HG03575 (cell line): ENCODE measurements around the gene DEDD2.

Source experiments
- ATAC-seq: cut with Tn5 transposase; IDR thresholded peaks from one replicate; pipeline ENCODE4 v1.9.1; 2021; ENCODE audit not compliant: unreplicated experiment, insufficient number of reproducible peaks, low FRiP score; ENCODE audit errors: extremely low read depth

Gene DEDD2

DNA sequence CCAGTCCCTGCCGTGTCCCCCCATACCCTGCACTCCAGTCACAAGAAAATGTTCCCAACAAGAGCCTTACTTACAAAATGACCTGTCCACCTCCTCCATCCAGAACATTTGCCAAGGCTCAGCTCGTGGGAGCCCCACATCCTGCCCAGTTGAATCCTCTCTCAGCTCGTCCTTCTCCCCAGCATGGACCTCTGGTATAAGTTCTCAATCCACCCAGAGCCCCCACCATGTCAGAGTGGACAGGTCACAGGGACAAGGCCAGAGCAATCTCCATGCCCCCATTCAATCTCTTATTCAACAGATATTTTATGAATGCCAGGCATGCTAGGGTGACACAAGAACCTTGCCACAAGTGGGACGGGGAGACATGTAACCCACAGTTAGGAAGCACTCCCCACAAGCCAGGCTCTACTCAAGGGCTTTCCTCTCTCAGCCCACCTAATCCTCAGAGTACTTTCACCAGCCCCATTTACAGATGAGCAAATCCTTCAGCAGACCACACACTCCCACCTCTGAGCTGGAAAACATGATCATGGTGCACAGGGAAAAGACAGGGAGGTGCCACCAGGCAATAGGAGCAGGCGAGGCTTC is 15.1 kb downstream of the DEDD2 start:
- ATAC-seq = no peak

DNA sequence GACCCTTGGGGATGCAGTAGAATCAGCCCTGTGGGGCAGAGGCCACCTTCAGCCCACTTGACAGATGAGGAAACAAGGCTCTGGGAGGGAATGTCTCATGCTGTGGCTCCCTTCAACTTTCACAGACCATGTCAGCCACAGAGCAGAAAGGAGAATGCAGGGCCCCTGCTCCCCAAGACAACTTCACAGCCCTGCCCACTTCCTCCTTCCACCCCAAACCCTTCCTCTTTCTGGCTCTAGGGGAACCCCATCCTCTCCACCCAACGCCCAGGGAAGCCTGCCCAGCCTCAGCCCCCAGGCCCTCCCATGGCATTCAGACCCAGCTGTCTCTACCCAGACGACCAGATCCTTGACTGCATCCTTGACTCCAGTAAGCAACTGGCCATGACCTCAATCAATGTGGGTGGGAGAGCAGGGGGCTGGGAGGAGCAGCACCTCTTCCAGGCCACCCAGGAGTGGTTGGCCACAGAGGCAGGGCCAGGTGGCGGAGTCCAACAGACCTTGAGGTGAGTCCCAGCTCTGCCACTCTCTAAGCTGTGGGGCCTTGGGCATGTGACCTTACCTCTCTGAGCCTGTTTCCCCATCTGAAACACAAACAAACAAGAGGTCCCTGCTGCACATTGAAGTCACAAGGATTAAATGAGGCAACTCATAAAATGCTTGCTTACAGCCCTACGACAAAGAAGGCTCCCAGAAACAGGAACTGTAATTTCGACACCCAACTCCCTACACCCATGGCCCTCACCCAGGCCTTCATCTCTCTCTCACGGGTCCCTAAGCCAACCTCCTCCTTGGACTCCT is 15.8 kb downstream of the DEDD2 start:
- ATAC-seq = no peak

DNA sequence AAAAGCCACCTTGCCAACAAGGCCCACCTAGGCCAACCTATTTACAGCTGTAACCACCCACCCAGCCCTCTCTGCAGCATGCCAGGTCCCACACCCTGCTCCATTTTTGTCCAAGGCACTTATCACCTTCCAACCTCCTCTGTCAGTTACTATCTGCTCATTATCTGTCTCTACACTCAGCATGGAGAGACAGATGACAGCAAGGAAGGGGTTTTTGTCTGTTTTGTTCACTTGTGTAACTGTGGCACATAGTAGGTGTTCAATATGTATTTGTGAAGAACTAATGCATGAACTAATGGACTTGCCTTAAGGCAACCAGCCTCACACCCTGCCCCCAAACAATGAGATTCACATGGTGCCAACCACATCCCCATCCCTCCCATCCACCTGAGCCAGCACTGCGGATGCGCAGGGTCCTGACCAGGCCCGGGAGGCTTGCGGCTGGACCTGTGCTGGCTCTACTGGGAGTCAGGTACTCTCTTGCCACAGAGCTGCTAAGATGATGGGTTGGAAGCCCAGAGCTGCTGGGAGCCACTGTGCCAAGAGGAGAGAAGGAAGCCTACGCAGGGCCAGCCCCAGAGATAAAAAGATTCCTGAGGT is 17.3 kb downstream of the DEDD2 start:
- no peak for ATAC-seq

DNA sequence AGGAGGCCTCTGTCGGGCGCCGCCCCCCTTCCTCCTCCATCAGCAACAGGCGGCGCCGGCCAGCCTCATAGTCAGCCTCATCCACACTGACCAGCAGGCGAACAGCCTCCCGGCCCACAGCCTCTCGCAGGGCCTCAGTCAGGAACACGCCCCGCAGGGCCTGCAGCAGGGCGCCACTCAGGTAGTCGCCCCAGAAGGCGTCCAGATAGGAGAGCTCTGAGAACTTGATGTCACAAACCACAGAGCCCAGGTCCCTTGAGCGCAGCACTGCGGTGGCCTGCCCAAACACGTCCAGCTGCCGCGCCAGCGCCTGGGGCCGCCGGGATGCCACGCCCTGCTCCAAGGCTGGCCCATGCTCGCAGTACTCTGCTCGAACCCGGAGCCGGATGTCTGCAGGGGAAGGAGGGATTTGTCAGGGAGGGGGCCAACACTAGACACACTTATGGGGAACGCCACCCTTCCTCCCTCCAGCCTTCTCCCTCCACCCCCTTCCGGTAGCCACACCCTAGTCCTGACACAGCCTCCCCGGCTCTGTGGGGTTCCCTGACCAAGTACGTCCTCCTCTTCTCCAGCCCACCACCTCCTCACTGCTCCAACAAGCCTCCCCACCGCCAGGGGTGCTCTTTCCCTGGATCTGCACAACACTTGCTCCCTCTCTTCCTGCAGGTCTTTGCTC is 17.9 kb downstream of the DEDD2 start:
- no peak for ATAC-seq

GRCh38 chr19:42198676-42199439 is 18.6 kb downstream of the DEDD2 start:
- ATAC-seq = no peak

DNA sequence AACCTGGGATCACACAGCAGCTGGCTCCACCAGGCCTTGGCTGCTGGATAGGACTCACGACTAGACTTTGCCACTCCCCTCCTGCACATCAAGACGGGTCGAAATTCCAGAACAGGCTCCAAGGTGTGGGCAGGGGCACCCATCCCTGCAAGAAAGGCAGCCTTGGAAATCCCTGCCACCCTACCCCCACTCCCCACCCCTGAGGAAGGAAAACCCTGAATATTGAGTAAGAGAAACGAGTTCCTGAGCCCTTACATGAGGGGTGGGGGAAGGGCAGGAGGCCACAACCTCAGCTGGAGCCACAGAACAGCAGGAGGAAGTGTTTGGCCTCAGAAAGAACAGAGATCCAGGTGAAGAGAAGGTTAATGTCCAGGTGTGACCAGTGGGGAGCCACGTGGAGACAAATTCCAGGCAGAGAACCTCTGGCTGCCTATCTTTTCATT is 20.1 kb downstream of the DEDD2 start:
- no peak for ATAC-seq

DNA sequence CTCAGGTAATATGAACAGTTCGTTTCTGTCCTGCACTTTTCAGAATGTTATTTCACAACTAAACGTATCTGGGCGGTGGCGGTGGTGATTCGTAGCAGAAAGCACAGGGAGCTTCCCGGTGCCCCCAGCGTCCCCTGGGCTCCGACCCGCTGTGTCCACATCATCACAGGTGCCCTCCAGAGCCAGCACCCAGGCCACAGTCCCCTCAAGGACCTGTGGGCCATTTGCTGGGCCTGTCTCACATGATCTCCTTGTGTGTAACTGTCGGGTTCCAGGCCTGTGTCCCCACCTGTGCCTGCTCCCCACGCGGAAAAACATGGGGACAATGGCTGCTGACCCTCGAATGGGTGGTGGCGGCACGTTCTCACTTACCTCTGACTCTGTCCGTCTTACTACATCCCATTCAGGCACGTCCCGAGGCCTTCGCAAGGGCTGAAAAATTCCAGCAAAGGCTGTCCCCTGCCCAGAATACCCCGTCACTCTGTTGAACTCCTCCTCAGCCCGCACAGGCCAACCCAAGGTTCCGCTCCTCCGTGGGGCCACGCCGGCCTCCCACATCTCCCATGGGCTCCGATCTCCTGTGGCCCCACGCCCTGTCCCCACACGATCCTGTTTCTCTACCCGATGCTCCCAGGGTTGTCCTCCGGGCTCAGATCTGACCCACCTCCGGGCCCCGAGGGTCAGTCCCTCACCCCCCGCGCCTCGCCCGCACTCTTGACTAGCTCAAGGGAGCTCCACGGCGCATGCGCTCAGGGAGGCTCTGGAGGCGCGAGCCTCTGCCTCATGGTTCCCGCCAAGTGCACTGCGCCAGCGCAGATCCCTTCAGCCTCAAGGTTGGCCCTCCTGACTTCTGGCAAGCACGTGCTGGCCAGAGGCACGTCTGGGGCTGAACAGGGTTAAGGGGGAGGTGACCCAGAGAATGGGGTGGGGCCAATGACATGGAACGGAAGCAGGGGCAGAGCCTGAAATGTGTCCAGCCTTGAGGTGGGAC is 21.2 kb downstream of the DEDD2 start:
- no peak for ATAC-seq

DNA sequence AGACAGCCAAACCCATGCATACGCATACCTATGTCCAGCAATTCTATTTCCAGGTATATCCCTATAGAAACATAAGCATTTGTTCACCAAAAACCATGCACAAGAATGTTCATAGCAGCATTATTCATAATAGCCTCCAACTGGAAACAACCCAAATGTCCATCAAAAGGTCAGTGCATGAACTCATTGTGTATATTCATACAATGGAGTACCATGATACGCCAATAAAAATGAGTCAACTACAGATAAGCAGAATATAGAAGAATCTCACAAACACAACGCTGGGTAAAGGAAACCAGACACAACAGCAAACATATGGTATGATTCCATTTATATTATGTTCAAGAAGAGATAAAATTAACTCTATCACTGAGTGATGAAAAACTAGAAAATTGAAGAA is 23.8 kb downstream of the DEDD2 start:
- no peak for ATAC-seq

- ATAC-seq = no peak
These were observed 24.2 kb downstream of the DEDD2 start for GRCh38 chr19:42193294-42193693.

DNA sequence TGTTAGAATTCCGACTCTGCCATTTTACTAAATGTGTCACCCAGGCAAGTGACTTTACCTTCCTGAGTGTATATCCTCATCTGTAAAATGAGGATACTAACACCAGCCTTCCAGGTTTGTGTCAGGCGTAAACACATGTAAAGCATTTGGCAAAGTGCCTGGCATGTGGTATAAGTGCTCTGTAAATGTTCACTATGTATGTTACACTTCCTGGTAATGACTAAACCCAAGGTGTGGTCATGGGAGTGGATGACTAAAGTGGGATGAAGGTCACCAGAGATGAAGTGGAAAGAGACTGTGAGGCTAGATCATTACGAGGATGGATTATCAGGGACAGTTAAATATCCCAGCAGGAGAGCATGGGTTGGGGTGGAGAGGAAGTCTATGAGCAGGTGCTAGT is 25.6 kb downstream of the DEDD2 start:
- ATAC-seq = no peak

- ATAC-seq = no peak
These were observed 26.1 kb downstream of the DEDD2 start for GRCh38 chr19:42191330-42191729.

GRCh38 chr19:42189133-42189532 is 28.3 kb downstream of the DEDD2 start:
- no peak for ATAC-seq

DNA sequence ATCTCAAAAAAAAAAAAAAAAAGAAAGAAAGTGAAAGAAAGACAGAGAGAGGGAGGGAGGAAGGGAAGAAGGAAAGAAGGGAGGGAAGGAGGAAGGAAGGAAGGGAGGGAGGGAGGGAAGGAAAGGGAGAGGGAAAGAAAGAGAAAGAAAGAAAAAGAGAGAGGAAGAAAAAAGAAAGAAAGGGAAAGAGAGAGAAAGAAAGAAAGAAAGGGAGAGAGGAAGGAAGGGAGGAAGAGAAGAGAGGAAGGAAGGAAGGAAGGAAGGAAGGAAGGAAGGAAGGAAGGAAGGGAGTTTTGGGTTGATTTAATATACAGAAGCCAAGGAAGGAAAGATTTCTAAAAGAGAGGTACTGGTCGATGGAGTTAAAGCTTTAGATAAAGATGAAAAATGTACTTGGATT is 28.8 kb downstream of the DEDD2 start:
- no peak for ATAC-seq

GRCh38 chr19:42185277-42185676 is 32.2 kb downstream of the DEDD2 start:
- ATAC-seq = no peak

DNA sequence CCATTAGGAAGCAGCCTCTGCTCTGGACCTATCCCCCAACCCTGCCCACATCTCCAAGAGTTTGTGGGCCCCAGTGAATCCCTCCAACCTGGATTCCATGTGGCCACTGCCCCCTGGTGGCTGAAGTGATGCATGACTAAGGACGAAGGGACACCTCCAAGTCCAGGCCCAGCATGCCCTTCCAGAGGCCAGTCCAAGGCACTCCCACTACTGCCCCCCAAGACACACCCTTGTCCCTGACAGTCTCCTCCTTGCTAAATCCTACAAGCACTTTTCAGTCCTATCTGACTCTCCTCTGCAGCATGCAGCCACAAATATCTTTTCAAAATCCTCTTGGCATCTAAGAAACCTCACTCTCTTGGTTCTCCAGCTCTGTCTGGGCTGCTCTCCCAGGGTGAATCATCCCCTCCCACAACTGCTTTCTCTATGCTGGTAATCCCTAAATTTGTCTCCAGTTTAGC is 33.0 kb downstream of the DEDD2 start:
- ATAC-seq = no peak

- ATAC-seq = no peak
These were observed 38.4 kb downstream of the DEDD2 start for GRCh38 chr19:42178791-42179674.

GRCh38 chr19:42177686-42178019 is 39.8 kb downstream of the DEDD2 start:
- ATAC-seq = no peak
